Measurements from ENCODE around the gene ELFN1. TPM values are rescaled to one million over a fixed set of nuclear protein-coding genes. Genes with fewer than 3 reads are reported as not detected.

The ELFN1 gene
- total RNA-seq, 1 experiment from 2014 or later: 0.69 TPM

- Histone ChIP-seq H3F3A (ENCODE audit: low read length, unreplicated experiment) (no peaks in the 10 kb centered on the region), H3K9me3 (ENCODE audit: low read length) (no peaks in the 10 kb centered on the region), H4K20me1 (ENCODE audit: low read length) (no peaks in the 10 kb centered on the region), H3K27ac (ENCODE audit: low read length) (no peak overlapping the region), H3K9ac (ENCODE audit: low read length) (no peak overlapping the region), H3K36me3 (ENCODE audit: low read depth, low read length) (no peaks in the 10 kb centered on the region), H3K4me2 (ENCODE audit: low read length) (no peak overlapping the region), H3K4me3 (ENCODE audit: low read length) (no peak overlapping the region), H3K4me1 (ENCODE audit: insufficient read depth, low read length) (no peaks in the 10 kb centered on the region), H3K9me2 (replicated peaks; ENCODE audit: low read length) (no peaks in the 10 kb centered on the region), H2AFZ (ENCODE audit: low read length) (no peak overlapping the region), H3K79me2 (ENCODE audit: low read length) (no peaks in the 10 kb centered on the region), H3K27me3 (ENCODE audit: low read length) (peaks cover 46% of the 10 kb centered on the region)
- ChIA-PET CTCF (no interaction called here), POLR2A (ENCODE audit: unreplicated experiment) (interaction anchor here (0.7 kb wide), 1 partner anchor 815 kb away, joined by 3 read pairs; no protein-coding TSS in a partner anchor)
- BruUV-seq (replicated peaks): no TSS peak
- TF ChIP-seq CTCF (conservative IDR thresholded peaks at IDR 0.05; ENCODE audit: low read depth, low read length) (no peak), EZH2phosphoT487 (IDR thresholded peaks at IDR 0.05; ENCODE audit: borderline replicate concordance, low read length) (no peak), EZH2 (IDR thresholded peaks at IDR 0.05; ENCODE audit: low read length, unreplicated experiment) (no peak)
- DNase-seq: no peak
- no peak for ATAC-seq
- intact Hi-C loops (cut with micrococcal nuclease): no loop called here
These were observed 57.9 kb downstream of the ELFN1 start for GRCh38 chr7:1727812-1728570.

GRCh38 chr7:1729183-1729582 is 59.1 kb downstream of the ELFN1 start:
- Histone ChIP-seq H3K9me3 (ENCODE audit: low read length) (no peaks in the 10 kb centered on the region), H3K9me2 (replicated peaks; ENCODE audit: low read length) (no peaks in the 10 kb centered on the region), H4K20me1 (ENCODE audit: low read length) (no peaks in the 10 kb centered on the region), H3K4me2 (ENCODE audit: low read length) (no peak overlapping the region), H3K4me3 (ENCODE audit: low read length) (no peak overlapping the region), H3K36me3 (ENCODE audit: low read depth, low read length) (no peaks in the 10 kb centered on the region), H3F3A (ENCODE audit: low read length, unreplicated experiment) (no peaks in the 10 kb centered on the region), H3K9ac (ENCODE audit: low read length) (no peak overlapping the region), H3K27ac (ENCODE audit: low read length) (no peak overlapping the region), H3K27me3 (ENCODE audit: low read length) (peaks cover 58% of the 10 kb centered on the region), H2AFZ (ENCODE audit: low read length) (no peak overlapping the region), H3K79me2 (ENCODE audit: low read length) (no peaks in the 10 kb centered on the region), H3K4me1 (ENCODE audit: insufficient read depth, low read length) (no peaks in the 10 kb centered on the region)
- ChIA-PET CTCF (no interaction called here), POLR2A (ENCODE audit: unreplicated experiment) (interaction anchor here (0.7 kb wide), 1 partner anchor 817 kb away, joined by 3 read pairs; no protein-coding TSS in a partner anchor)
- intact Hi-C loops (cut with micrococcal nuclease): no loop called here
- BruUV-seq (replicated peaks): no TSS peak
- DNase-seq (no peak), ATAC-seq (no peak)
- TF ChIP-seq CTCF (conservative IDR thresholded peaks at IDR 0.05; ENCODE audit: low read depth, low read length) (no peak), EZH2 (IDR thresholded peaks at IDR 0.05; ENCODE audit: low read length, unreplicated experiment) (no peak), EZH2phosphoT487 (IDR thresholded peaks at IDR 0.05; ENCODE audit: borderline replicate concordance, low read length) (no peak)

- CTCF ChIA-PET: no interaction called here
- no peaks in the 10 kb centered on the region for H3K79me2 ChIP-seq (ENCODE audit: low read length)
- no peak overlapping the region for H3K9ac ChIP-seq (ENCODE audit: low read length)
- ATAC-seq: no peak
- H3K9me3 ChIP-seq (ENCODE audit: low read length): no peaks in the 10 kb centered on the region
- H3K4me2 ChIP-seq (ENCODE audit: low read length): no peak overlapping the region
- intact Hi-C loops (cut with micrococcal nuclease): no loop called here
- H4K20me1 ChIP-seq (ENCODE audit: low read length): no peaks in the 10 kb centered on the region
- BruUV-seq (replicated peaks): no TSS peak
- no peak for TF ChIP-seq CTCF (conservative IDR thresholded peaks at IDR 0.05; ENCODE audit: low read depth, low read length)
- TF ChIP-seq EZH2 (IDR thresholded peaks at IDR 0.05; ENCODE audit: low read length, unreplicated experiment): no peak
- no peak for TF ChIP-seq EZH2phosphoT487 (IDR thresholded peaks at IDR 0.05; ENCODE audit: borderline replicate concordance, low read length)
- POLR2A ChIA-PET (ENCODE audit: unreplicated experiment): no interaction called here
- no peak for DNase-seq
- peaks cover 62% of the 10 kb centered on the region for H3K27me3 ChIP-seq (ENCODE audit: low read length)
- H3K4me1 ChIP-seq (ENCODE audit: insufficient read depth, low read length): no peaks in the 10 kb centered on the region
- no peak overlapping the region for H3K4me3 ChIP-seq (ENCODE audit: low read length)
- no peak overlapping the region for H3K27ac ChIP-seq (ENCODE audit: low read length)
- H3F3A ChIP-seq (ENCODE audit: low read length, unreplicated experiment): no peaks in the 10 kb centered on the region
- no peaks in the 10 kb centered on the region for H3K36me3 ChIP-seq (ENCODE audit: low read depth, low read length)
- H2AFZ ChIP-seq (ENCODE audit: low read length): no peak overlapping the region
- H3K9me2 ChIP-seq (replicated peaks; ENCODE audit: low read length): no peaks in the 10 kb centered on the region
These were observed 59.7 kb downstream of the ELFN1 start for GRCh38 chr7:1729773-1730172.
